GM21447 (cell line): ENCODE measurements around the gene GPC5.

ENCODE experiments used
- ATAC-seq: cut with Tn5 transposase; IDR thresholded peaks from one replicate; pipeline ENCODE4 v1.9.1; 2021; ENCODE audit not compliant: unreplicated experiment

Gene GPC5

GRCh38 chr13:91533354-91533753 is 134.9 kb downstream of the GPC5 start:
- no peak for ATAC-seq

- no peak for ATAC-seq
Observed at GRCh38 chr13:91534996-91535395, 136.6 kb downstream of the GPC5 start.

- no peak for ATAC-seq
Observed at GRCh38 chr13:91537376-91537775, 139.0 kb downstream of the GPC5 start.

GRCh38 chr13:91539286-91540157 is 141.1 kb downstream of the GPC5 start:
- ATAC-seq, result no peak

GRCh38 chr13:91540158-91540736 is 141.8 kb downstream of the GPC5 start:
- no peak for ATAC-seq

- no peak for ATAC-seq
Observed at GRCh38 chr13:91544723-91545122, 146.3 kb downstream of the GPC5 start.

GRCh38 chr13:91546900-91547299 is 148.5 kb downstream of the GPC5 start:
- no peak for ATAC-seq

- no peak for ATAC-seq
Observed at GRCh38 chr13:91553584-91553983, 155.2 kb downstream of the GPC5 start.

GRCh38 chr13:91554101-91554500 is 155.7 kb downstream of the GPC5 start:
- ATAC-seq, result no peak

GRCh38 chr13:91557328-91558090 is 159.1 kb downstream of the GPC5 start:
- ATAC-seq, result no peak

- no peak for ATAC-seq
Observed at GRCh38 chr13:91563799-91564198, 165.4 kb downstream of the GPC5 start.

- no peak for ATAC-seq
Observed at GRCh38 chr13:91564396-91564795, 166.0 kb downstream of the GPC5 start.

GRCh38 chr13:91565296-91565695 is 166.9 kb downstream of the GPC5 start:
- ATAC-seq, result no peak

GRCh38 chr13:91567485-91568207 is 169.2 kb downstream of the GPC5 start:
- ATAC-seq, result no peak

- ATAC-seq, result no peak
Observed at GRCh38 chr13:91571681-91572080, 173.3 kb downstream of the GPC5 start.

GRCh38 chr13:91572439-91572838 is 174.0 kb downstream of the GPC5 start:
- no peak for ATAC-seq

- ATAC-seq, result no peak
Observed at GRCh38 chr13:91572944-91573598, 174.7 kb downstream of the GPC5 start.

GRCh38 chr13:91574766-91575165 is 176.3 kb downstream of the GPC5 start:
- ATAC-seq, result no peak

- ATAC-seq, result no peak
Observed at GRCh38 chr13:91576590-91576989, 178.2 kb downstream of the GPC5 start.

- ATAC-seq, result no peak
Observed at GRCh38 chr13:91579320-91579719, 180.9 kb downstream of the GPC5 start.

GRCh38 chr13:91580749-91581148 is 182.3 kb downstream of the GPC5 start:
- no peak for ATAC-seq
